HCT116 (cell line): ENCODE results near the gene MLPH. TPM values are rescaled to one million over a fixed set of nuclear protein-coding genes. Genes with fewer than 3 reads are reported as not detected.
A peak's percentile ranks its signal among the peaks of the same experiment; 100 is the strongest.

ENCODE experiments used
- ATAC-seq: fragments of 200-7000 bp; cut with Tn5 transposase; 2 replicates; pipeline ENCODE4 v1.9.1; 2020; ENCODE audit warnings: mild to moderate bottlenecking, moderate library complexity
- BruUV-seq: library from RNA; stranded (reverse); fragments of 400-500 nt; replicated peaks from 2 replicates; lab custom pipeline; 2021; lab: Mats Ljungman, UMichigan
- CTCF ChIA-PET: fragments of 300-600 bp; sonication (Branson Sonifier 250); formaldehyde crosslinking; loops from one replicate; lab custom pipeline; 2021; ENCODE audit warnings: antibody characterized with exemption; lab: Charles Lee
- POLR2A ChIA-PET: fragments of 300-600, 350-600 bp; sonication (Branson Sonifier 250); formaldehyde crosslinking; loops from one replicate; lab custom pipeline; 2021; ENCODE audit warnings: antibody characterized with exemption; lab: Charles Lee
- RAD21 ChIA-PET, 2 experiments: fragments of 300-600 bp; sonication (Branson Sonifier 250); formaldehyde crosslinking; loops; one replicate each; lab custom pipeline; 2023; ENCODE audit warnings: low total read pairs in 2 of 2; ENCODE audit not compliant: uncharacterized antibody in 2 of 2, unreplicated experiment in 2 of 2, low non-redundant PET in 1 of 2; lab: Charles Lee
- DNase-seq: peaks from one replicate; pipeline ENCODE4 v3.0.0-alpha.2; 2010; ENCODE audit warnings: low read depth, low spot score
- H2AFZ ChIP-seq: fragments of 200-600 bp; shearing (Covaris generic), sonication (generic); 2 replicates; pipeline ENCODE4 v1.6.1; 2017; ENCODE audit warnings: low read depth, mixed run types, mixed read lengths, antibody characterized with exemption, low read length; ENCODE audit not compliant: poor library complexity, severe bottlenecking
- H3K27ac ChIP-seq: 2 replicates; pipeline ENCODE4 v1.5.1; 2012; ENCODE audit warnings: low read depth, low read length
- H3K27me3 ChIP-seq: fragments of 200-600 bp; sonication (generic); 2 replicates; pipeline ENCODE4 v1.6.1; 2016; ENCODE audit warnings: mixed run types, low read length, mixed read lengths; ENCODE audit not compliant: insufficient read depth
- H3K36me3 ChIP-seq, 2 experiments: fragments of 200-500 bp in 1 of 2; fragments of 200-600 bp in 1 of 2; sonication (Bioruptor generic) in 1 of 2; sonication (generic) in 1 of 2; 2 replicates each; pipeline versions ENCODE4 v1.5.1 to v1.6.1; 2014 to 2016; ENCODE audit warnings: low read length in 2 of 2, inconsistent platforms in 1 of 2, mixed read lengths in 1 of 2, mixed run types in 1 of 2; ENCODE audit not compliant: insufficient read depth in 2 of 2, control insufficient read depth in 1 of 2
- H3K4me1 ChIP-seq, 2 experiments: fragments of 200-600 bp in 1 of 2; sonication (generic) in 1 of 2; 2 replicates each; pipeline versions ENCODE4 v1.5.1 to v1.6.1; 2012 to 2017; ENCODE audit warnings: low read length in 2 of 2, inconsistent platforms in 1 of 2, mild to moderate bottlenecking in 1 of 2, mixed read lengths in 1 of 2, mixed run types in 1 of 2, moderate library complexity in 1 of 2; ENCODE audit not compliant: insufficient read depth in 2 of 2, control insufficient read depth in 1 of 2
- H3K4me2 ChIP-seq: fragments of 200-600 bp; sonication (generic); 2 replicates; pipeline ENCODE4 v1.6.1; 2017; ENCODE audit warnings: mixed run types, low read length, mixed read lengths
- H3K4me3 ChIP-seq, 2 experiments: fragments of 200-600 bp in 1 of 2; sonication (generic) in 1 of 2; replicated peaks in 1 of 2; 2 replicates each; pipeline ENCODE4 v1.5.1; 2011 to 2016; ENCODE audit warnings: low read length in 2 of 2, control low read depth in 1 of 2, low read depth in 1 of 2, mild to moderate bottlenecking in 1 of 2, mixed read lengths in 1 of 2, mixed run types in 1 of 2
- H3K79me2 ChIP-seq: fragments of 200-600 bp; sonication (generic); 2 replicates; pipeline ENCODE4 v1.6.1; 2017; ENCODE audit warnings: mild to moderate bottlenecking, mixed run types, low read length, moderate library complexity, mixed read lengths; ENCODE audit not compliant: insufficient read depth
- H3K9ac ChIP-seq: fragments of 200-600 bp; sonication (generic); 2 replicates; pipeline ENCODE4 v1.6.1; 2016; ENCODE audit warnings: low read length, mixed read lengths
- H3K9me2 ChIP-seq: fragments of 200-600 bp; sonication (generic), shearing (Covaris generic); 2 replicates; pipeline ENCODE4 v1.6.1; 2017; ENCODE audit warnings: mixed run types, mild to moderate bottlenecking, moderate library complexity; ENCODE audit not compliant: insufficient read depth
- H3K9me3 ChIP-seq, 2 experiments: fragments of 200-500 bp in 1 of 2; fragments of 200-600 bp in 1 of 2; sonication (Bioruptor generic) in 1 of 2; sonication (generic) in 1 of 2; 2 replicates each; pipeline ENCODE4 v1.6.1; 2014 to 2017; ENCODE audit warnings: low read length in 2 of 2, mixed read lengths in 2 of 2, inconsistent platforms in 1 of 2, low read depth in 1 of 2, mild to moderate bottlenecking in 1 of 2, mixed run types in 1 of 2, moderate library complexity in 1 of 2; ENCODE audit not compliant: control insufficient read depth in 1 of 2, insufficient read depth in 1 of 2
- H4K20me1 ChIP-seq: fragments of 200-600 bp; sonication (generic), shearing (Covaris generic); 2 replicates; pipeline ENCODE4 v1.6.1; 2017; ENCODE audit warnings: mixed run types, mild to moderate bottlenecking, moderate library complexity; ENCODE audit not compliant: insufficient read depth
- CBX3 ChIP-seq: IDR thresholded peaks from 2 replicates; pipeline ENCODE4 v1.6.1; 2012; ENCODE audit warnings: low read depth
- CTCF ChIP-seq, 3 experiments: fragments of 200-600 bp in 1 of 3; sonication (generic) in 1 of 3; IDR thresholded peaks in 2 of 3; conservative IDR thresholded peaks in 1 of 3; 2 replicates each; pipeline ENCODE4 v1.5.1; 2012 to 2017; ENCODE audit warnings: low read depth in 2 of 3, low read length in 2 of 3, antibody characterized with exemption in 1 of 3, borderline replicate concordance in 1 of 3, control low read depth in 1 of 3, mild to moderate bottlenecking in 1 of 3, mixed read lengths in 1 of 3, mixed run types in 1 of 3, moderate library complexity in 1 of 3; ENCODE audit not compliant: insufficient read depth in 1 of 3
- ELF1 ChIP-seq: IDR thresholded peaks from 2 replicates; pipeline ENCODE4 v1.6.1; 2012; ENCODE audit warnings: low read depth, borderline replicate concordance
- EZH2 ChIP-seq: fragments of 200-600 bp; sonication (generic); IDR thresholded peaks from 2 replicates; pipeline ENCODE4 v1.6.1; 2017; ENCODE audit warnings: antibody characterized with exemption, mixed run types
- JUND ChIP-seq: IDR thresholded peaks from 2 replicates; pipeline ENCODE4 v1.6.1; 2012
- SIN3A ChIP-seq: IDR thresholded peaks from 2 replicates; pipeline ENCODE4 v1.6.1; 2012; ENCODE audit warnings: low read depth
- YY1 ChIP-seq: IDR thresholded peaks from 2 replicates; pipeline ENCODE4 v1.6.1; 2011; ENCODE audit warnings: low read length, low read depth, moderate library complexity, mild to moderate bottlenecking; ENCODE audit not compliant: insufficient replicate concordance; ENCODE audit errors: extremely low read depth
- intact Hi-C: fragments of 100-400 bp; cut with micrococcal nuclease; formaldehyde crosslinking; loops from 2 replicates; pipeline ENCODE4 v1.10.0; 2022
- total RNA-seq: library from RNA; stranded (reverse); gene quantifications from one replicate; pipeline ENCODE4 v1.2.1, GENCODE V29; 2021; ENCODE audit not compliant: unreplicated experiment
- TF ChIP-seq, protein P1 (sequence below): IDR thresholded peaks from 2 replicates; pipeline ENCODE4 v1.6.1; 2012
- TF ChIP-seq, protein P2 (sequence below): IDR thresholded peaks from 2 replicates; pipeline ENCODE4 v1.6.1; 2012
- TF ChIP-seq, protein P3 (sequence below): IDR thresholded peaks from 2 replicates; pipeline ENCODE4 v1.6.1; 2012; ENCODE audit warnings: low read depth

Gene MLPH
- total RNA-seq, 1 experiment from 2014 or later: 81.4 TPM

DNA sequence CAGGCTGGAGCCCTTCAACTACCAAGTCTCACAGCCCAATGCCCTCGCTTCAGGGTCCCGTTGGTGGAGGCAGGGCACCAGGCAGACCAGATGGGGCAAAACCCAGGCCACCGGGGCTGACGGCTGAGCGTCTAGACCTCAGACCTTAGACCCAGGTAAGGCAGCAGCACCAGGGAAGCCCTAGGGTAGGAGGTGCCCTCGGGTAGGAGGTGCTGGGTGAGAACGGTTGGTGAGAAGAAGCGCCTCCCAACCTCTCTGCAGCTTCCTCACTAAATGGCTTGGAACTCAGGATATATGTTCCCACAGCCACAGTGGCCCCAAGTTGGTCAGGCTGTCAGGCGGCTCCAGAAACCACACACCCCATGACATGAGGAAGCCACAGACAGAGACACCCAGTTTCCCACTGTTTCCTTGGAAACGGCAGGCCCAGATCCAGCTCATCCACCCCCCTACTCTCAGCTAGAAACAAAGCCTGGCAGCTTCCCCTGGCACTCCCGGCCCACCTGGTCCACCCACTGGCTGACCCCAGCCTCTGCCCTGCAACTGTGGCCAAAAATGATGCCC, 13.1 kb upstream of the MLPH start:
- Histone ChIP-seq H3K9ac (peak overlapping the region; percentile 83; the same call in 1 of the 2 replicates), H3K36me3 (no peaks in the 10 kb centered on the region), H4K20me1 (no peaks in the 10 kb centered on the region), H3K4me2 (peak overlapping the region; percentile 83), H3K27me3 (no peaks in the 10 kb centered on the region), H3K4me1 (peaks cover 3 to 24% of the 10 kb centered on the region in 2 experiments; a peak in 3 of 4 replicates), H3K9me3 (no peaks in the 10 kb centered on the region), H2AFZ (no peak overlapping the region), H3K9me2 (no peaks in the 10 kb centered on the region), H3K27ac (peak overlapping the region; percentile 75; the same call in 1 of the 2 replicates), H3K4me3 (no peak overlapping the region; a peak in 1 of 4 replicates), H3K79me2 (no peaks in the 10 kb centered on the region)
- DNase-seq: no peak
- TF ChIP-seq JUND (no peak), CTCF (IDR thresholded peaks at IDR 0.05 in 2 of 3, conservative IDR thresholded peaks at IDR 0.05 in 1 of 3; ENCODE audit: borderline replicate concordance in 1 of 3, insufficient read depth in 1 of 3, low read depth in 2 of 3, low read length in 2 of 3) (no peak)
- TF ChIP-seq, protein P1, sequence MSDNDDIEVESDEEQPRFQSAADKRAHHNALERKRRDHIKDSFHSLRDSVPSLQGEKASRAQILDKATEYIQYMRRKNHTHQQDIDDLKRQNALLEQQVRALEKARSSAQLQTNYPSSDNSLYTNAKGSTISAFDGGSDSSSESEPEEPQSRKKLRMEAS: no peak
- TF ChIP-seq, protein P2, sequence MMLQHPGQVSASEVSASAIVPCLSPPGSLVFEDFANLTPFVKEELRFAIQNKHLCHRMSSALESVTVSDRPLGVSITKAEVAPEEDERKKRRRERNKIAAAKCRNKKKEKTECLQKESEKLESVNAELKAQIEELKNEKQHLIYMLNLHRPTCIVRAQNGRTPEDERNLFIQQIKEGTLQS: no peak
- CTCF ChIA-PET: interaction anchor here (1.0 to 2.1 kb wide), 2 partner anchors 30 to 98 kb away, joined by 3 to 11 read pairs; no protein-coding TSS in a partner anchor
- POLR2A ChIA-PET: no interaction called here
- intact Hi-C loops: no loop called here
- no peak for ATAC-seq
- RAD21 ChIA-PET: no interaction called here
- BruUV-seq: no TSS peak

GRCh38 chr2:237474442-237474911, 12.6 kb upstream of the MLPH start:
- intact Hi-C loops: no loop called here
- H3K4me1 ChIP-seq: peaks cover 3 to 24% of the 10 kb centered on the region in 2 experiments; a peak in 3 of 4 replicates
- CTCF ChIA-PET: interaction anchor here (1.0 to 2.4 kb wide), 3 partner anchors 30 to 98 kb away, joined by 3 to 15 read pairs (median 11); no protein-coding TSS in a partner anchor
- no peaks in the 10 kb centered on the region for H3K27me3 ChIP-seq
- H3K9me2 ChIP-seq: no peaks in the 10 kb centered on the region
- ATAC-seq (no peak), DNase-seq (no peak)
- BruUV-seq: TSS peak; percentile 98
- H3K9ac ChIP-seq: peak overlapping the region; percentile 83
- no peaks in the 10 kb centered on the region for H3K36me3 ChIP-seq
- no peaks in the 10 kb centered on the region for H3K79me2 ChIP-seq
- no peaks in the 10 kb centered on the region for H3K9me3 ChIP-seq
- H3K27ac ChIP-seq: peak overlapping the region; percentile 75
- H2AFZ ChIP-seq: no peak overlapping the region
- H3K4me3 ChIP-seq: peak overlapping the region; percentile 63 to 70
- POLR2A ChIA-PET: no interaction called here
- no peaks in the 10 kb centered on the region for H4K20me1 ChIP-seq
- RAD21 ChIA-PET: no interaction called here
- H3K4me2 ChIP-seq: peak overlapping the region; percentile 83
- TF ChIP-seq, protein P1: no peak
- TF ChIP-seq ELF1 (no peak), SIN3A (no peak), YY1 (no peak), EZH2 (no peak), CBX3 (no peak)
- TF ChIP-seq, protein P3, sequence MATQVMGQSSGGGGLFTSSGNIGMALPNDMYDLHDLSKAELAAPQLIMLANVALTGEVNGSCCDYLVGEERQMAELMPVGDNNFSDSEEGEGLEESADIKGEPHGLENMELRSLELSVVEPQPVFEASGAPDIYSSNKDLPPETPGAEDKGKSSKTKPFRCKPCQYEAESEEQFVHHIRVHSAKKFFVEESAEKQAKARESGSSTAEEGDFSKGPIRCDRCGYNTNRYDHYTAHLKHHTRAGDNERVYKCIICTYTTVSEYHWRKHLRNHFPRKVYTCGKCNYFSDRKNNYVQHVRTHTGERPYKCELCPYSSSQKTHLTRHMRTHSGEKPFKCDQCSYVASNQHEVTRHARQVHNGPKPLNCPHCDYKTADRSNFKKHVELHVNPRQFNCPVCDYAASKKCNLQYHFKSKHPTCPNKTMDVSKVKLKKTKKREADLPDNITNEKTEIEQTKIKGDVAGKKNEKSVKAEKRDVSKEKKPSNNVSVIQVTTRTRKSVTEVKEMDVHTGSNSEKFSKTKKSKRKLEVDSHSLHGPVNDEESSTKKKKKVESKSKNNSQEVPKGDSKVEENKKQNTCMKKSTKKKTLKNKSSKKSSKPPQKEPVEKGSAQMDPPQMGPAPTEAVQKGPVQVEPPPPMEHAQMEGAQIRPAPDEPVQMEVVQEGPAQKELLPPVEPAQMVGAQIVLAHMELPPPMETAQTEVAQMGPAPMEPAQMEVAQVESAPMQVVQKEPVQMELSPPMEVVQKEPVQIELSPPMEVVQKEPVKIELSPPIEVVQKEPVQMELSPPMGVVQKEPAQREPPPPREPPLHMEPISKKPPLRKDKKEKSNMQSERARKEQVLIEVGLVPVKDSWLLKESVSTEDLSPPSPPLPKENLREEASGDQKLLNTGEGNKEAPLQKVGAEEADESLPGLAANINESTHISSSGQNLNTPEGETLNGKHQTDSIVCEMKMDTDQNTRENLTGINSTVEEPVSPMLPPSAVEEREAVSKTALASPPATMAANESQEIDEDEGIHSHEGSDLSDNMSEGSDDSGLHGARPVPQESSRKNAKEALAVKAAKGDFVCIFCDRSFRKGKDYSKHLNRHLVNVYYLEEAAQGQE: no peak
